ENCODE measurements around the gene PLB1. TPM values are rescaled to one million over a fixed set of nuclear protein-coding genes. Genes with fewer than 3 reads are reported as not detected.

Gene PLB1
- total RNA-seq, 1 donor from 2014 or later, result 1.6 TPM

- TF ChIP-seq CTCF (IDR thresholded peaks at IDR 0.05; ENCODE audit: insufficient read depth, low read length, severe bottlenecking), result no peak
- H3K4me3 ChIP-seq (ENCODE audit: low read depth, low read length), result no peak overlapping the region
- no peaks in the 10 kb centered on the region for H3K27me3 ChIP-seq (ENCODE audit: control insufficient read depth, insufficient read depth, low read length)
- DNase-seq (ENCODE audit: low read depth) (no peak), FAIRE-seq (no peak)
- no peaks in the 10 kb centered on the region for H3K36me3 ChIP-seq (ENCODE audit: control insufficient read depth, insufficient read depth, low read length)
Measured at GRCh38 chr2:28692411-28692810, 196.6 kb downstream of the PLB1 start.

GRCh38 chr2:28693223-28693622, 197.4 kb downstream of the PLB1 start:
- FAIRE-seq, result no peak
- no peak overlapping the region for H3K4me3 ChIP-seq (ENCODE audit: low read depth, low read length)
- DNase-seq (ENCODE audit: low read depth), result no peak
- no peak for TF ChIP-seq CTCF (IDR thresholded peaks at IDR 0.05; ENCODE audit: insufficient read depth, low read length, severe bottlenecking)
- H3K36me3 ChIP-seq (ENCODE audit: control insufficient read depth, insufficient read depth, low read length), result no peaks in the 10 kb centered on the region
- H3K27me3 ChIP-seq (ENCODE audit: control insufficient read depth, insufficient read depth, low read length), result no peaks in the 10 kb centered on the region

Other genes starting within 250 kb of the PLB1 start
- gene FOSL2, start 103.2 kb upstream of the PLB1 start, total RNA-seq, result 77.1 and 106 TPM in 2 replicates